ENCODE measurements around the gene YARS2. TPM values are rescaled to one million over a fixed set of nuclear protein-coding genes. Genes with fewer than 3 reads are reported as not detected.

The YARS2 gene
- total RNA-seq, 4 donors from 2014 or later: 21.1 to 48.5 (median 25.3) TPM

DNA sequence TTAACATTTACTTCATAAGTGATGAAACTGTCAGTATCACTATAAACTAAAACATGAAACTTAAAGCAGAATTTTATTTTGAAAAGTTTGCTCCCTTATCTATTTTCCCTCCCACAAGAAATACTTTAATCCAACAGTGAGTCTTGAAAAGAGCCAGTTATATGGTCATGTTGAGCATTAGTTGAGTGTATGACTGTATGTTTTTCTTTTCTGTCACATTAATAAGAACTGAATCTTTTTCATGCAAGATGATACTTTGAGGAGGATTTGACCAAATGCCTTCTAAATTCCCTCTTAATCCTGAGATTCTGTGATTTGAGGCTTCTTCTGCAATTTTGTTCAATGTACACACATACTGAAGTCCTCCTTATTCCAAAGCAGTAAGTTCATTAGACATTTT lies 33.7 kb upstream of the YARS2 start:
- no peaks in the 10 kb centered on the region for H3K36me3 ChIP-seq
- no peak overlapping the region for H3K27ac ChIP-seq
- H3K4me3 ChIP-seq (replicated peaks in 1 of 3): no peak overlapping the region
- H3K27me3 ChIP-seq: no peaks in the 10 kb centered on the region
- DNase-seq: no peak
- no peaks in the 10 kb centered on the region for H3K9me3 ChIP-seq
- intact Hi-C loops (cut with DNase I): no loop called here
- no peaks in the 10 kb centered on the region for H3K4me1 ChIP-seq
- TF ChIP-seq, protein P1, sequence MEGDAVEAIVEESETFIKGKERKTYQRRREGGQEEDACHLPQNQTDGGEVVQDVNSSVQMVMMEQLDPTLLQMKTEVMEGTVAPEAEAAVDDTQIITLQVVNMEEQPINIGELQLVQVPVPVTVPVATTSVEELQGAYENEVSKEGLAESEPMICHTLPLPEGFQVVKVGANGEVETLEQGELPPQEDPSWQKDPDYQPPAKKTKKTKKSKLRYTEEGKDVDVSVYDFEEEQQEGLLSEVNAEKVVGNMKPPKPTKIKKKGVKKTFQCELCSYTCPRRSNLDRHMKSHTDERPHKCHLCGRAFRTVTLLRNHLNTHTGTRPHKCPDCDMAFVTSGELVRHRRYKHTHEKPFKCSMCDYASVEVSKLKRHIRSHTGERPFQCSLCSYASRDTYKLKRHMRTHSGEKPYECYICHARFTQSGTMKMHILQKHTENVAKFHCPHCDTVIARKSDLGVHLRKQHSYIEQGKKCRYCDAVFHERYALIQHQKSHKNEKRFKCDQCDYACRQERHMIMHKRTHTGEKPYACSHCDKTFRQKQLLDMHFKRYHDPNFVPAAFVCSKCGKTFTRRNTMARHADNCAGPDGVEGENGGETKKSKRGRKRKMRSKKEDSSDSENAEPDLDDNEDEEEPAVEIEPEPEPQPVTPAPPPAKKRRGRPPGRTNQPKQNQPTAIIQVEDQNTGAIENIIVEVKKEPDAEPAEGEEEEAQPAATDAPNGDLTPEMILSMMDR (IDR thresholded peaks at IDR 0.05): no peak
- no peak for TF ChIP-seq POLR2A (IDR thresholded peaks at IDR 0.05)

DNA sequence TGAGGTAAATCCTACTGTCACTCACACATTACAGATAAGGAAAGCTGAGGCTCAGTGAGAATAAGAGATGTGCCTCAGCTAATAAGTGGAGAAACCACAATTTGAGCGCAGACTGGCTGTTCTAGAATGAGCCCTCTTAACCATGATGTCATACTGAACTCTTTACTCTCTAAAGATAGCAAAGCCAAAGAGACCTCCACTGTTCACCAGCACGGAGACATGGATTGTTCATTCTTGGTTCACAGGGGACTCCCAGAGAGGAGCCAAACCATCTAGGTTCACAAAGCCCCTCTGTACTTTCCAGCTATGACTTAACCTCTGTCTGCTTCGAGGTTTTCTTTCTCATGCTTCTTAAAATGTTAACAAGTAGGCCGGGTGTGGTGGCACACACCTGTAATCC lies 32.7 kb upstream of the YARS2 start:
- WGBS, 2 donors: 59 to 75% methylated on average over 4 of the region's 4 CpGs
- no peaks in the 10 kb centered on the region for H3K27me3 ChIP-seq
- DNase-seq: no peak
- no peaks in the 10 kb centered on the region for H3K36me3 ChIP-seq
- H3K4me3 ChIP-seq (replicated peaks in 1 of 3): no peak overlapping the region
- H3K4me1 ChIP-seq: no peaks in the 10 kb centered on the region
- no peak for TF ChIP-seq POLR2A (IDR thresholded peaks at IDR 0.05)
- TF ChIP-seq, protein P1 (IDR thresholded peaks at IDR 0.05): no peak
- intact Hi-C loops (cut with DNase I): no loop called here
- H3K9me3 ChIP-seq: no peaks in the 10 kb centered on the region
- H3K27ac ChIP-seq: no peak overlapping the region

DNA sequence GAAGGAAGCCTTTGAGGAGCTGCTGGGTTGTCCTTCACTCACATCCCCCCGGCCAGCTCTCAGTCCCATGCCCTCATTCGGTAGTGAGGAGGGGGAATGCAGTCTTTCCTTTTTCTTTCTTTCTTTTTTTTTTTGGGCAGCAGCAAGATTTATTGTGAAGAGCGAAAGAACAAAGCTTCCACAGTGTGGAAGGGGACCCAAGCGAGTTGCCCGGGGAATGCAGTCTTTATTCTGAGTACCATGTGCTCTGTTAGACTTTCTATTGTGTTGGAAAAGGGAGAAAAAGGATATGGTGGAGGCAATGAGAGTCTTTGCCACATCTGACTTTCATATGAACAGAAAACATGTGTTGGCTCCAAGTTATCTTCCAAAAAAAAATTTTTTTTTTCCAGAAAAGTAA lies 29.9 kb upstream of the YARS2 start:
- Histone ChIP-seq H3K36me3 (no peaks in the 10 kb centered on the region), H3K27me3 (no peaks in the 10 kb centered on the region), H3K4me1 (no peaks in the 10 kb centered on the region), H3K9me3 (no peaks in the 10 kb centered on the region), H3K27ac (no peak overlapping the region), H3K4me3 (replicated peaks in 1 of 3) (no peak overlapping the region)
- 83 to 88% methylated on average over 5 of the region's 5 CpGs for WGBS, 2 donors
- no peak for DNase-seq
- no peak for TF ChIP-seq POLR2A (IDR thresholded peaks at IDR 0.05)
- TF ChIP-seq, protein P1 (IDR thresholded peaks at IDR 0.05): no peak
- intact Hi-C loops (cut with DNase I): no loop called here

DNA sequence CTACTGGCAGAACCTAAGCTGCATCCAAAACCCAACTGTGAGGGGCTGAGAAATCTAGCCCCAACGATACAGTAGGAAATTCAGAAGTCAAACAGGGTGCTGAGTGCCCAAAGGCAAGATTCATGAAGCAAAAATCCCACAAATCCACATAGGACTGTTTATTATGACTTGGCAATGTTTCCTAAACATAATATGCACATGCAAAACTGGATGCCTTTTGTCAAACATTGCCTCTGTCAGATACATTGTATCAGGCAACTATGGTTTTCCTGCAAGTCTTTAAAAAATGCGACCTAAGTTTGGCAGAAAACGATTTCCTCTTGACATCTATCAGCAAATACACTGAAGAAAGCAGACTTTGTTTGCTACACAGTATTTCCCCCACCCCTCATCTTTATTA lies 27.3 kb upstream of the YARS2 start:
- DNase-seq: no peak
- no peak for TF ChIP-seq POLR2A (IDR thresholded peaks at IDR 0.05)
- TF ChIP-seq, protein P1 (IDR thresholded peaks at IDR 0.05): no peak
- WGBS, 2 donors: 61 to 73% methylated on average over 3 of the region's 3 CpGs
- Histone ChIP-seq H3K9me3 (no peaks in the 10 kb centered on the region), H3K27me3 (no peaks in the 10 kb centered on the region), H3K4me3 (replicated peaks in 1 of 3) (no peak overlapping the region), H3K4me1 (no peaks in the 10 kb centered on the region), H3K27ac (no peak overlapping the region), H3K36me3 (no peaks in the 10 kb centered on the region)
- intact Hi-C loops (cut with DNase I): no loop called here

DNA sequence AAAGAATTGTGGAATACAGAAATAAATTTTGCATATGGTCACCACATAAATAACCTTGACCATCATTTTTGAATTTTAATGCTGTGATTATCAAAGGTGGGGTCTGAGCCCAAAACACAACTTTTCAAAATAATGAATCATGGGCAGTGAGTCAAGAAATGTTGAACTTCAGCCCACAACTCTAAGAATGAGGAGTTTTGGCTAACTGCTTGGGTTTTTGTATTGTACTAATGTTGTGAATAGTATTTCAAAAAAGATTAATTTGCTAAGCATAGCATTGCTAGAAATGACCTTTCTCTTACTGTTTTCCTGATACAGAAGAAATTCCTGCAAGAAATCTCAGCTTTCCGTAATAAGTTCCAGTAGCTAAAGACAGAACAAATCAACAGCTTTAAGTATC lies 24.4 kb upstream of the YARS2 start:
- no peak for DNase-seq
- Histone ChIP-seq H3K4me1 (no peaks in the 10 kb centered on the region), H3K27ac (no peak overlapping the region), H3K36me3 (no peaks in the 10 kb centered on the region), H3K9me3 (no peaks in the 10 kb centered on the region), H3K27me3 (no peaks in the 10 kb centered on the region), H3K4me3 (replicated peaks in 1 of 3) (no peak overlapping the region)
- no peak for TF ChIP-seq POLR2A (IDR thresholded peaks at IDR 0.05)
- TF ChIP-seq, protein P1 (IDR thresholded peaks at IDR 0.05): no peak
- intact Hi-C loops (cut with DNase I): no loop called here
- WGBS, 2 donors: 34 to 36% methylated on average over 1 of the region's 1 CpG

Data from thyroid gland (tissue), 4 donors.